NCI-H2081 treated with DMSO at 0.1 percent for 48 hours (cell line): ENCODE measurements around the gene CCN2.
"Not testable (repeated sequence)": the region's sequence is repeated elsewhere in the genome, so short reads cannot be mapped to it uniquely, and the experiment has no call there.

Experiments
- DNase-seq: peaks from one replicate; lab custom pipeline; 2025; lab: John Stamatoyannopoulos, UW

CCN2 gene

GRCh38 chr6:131909408-131910218 is 41.6 kb downstream of the CCN2 start:
- DNase-seq, result no peak

- DNase-seq, result not testable (repeated sequence)
Measured at GRCh38 chr6:131908787-131909186, 42.4 kb downstream of the CCN2 start.

- not testable (repeated sequence) for DNase-seq
Measured at GRCh38 chr6:131903734-131904133, 47.4 kb downstream of the CCN2 start.

- not testable (repeated sequence) for DNase-seq
Measured at GRCh38 chr6:131901326-131901873, 49.8 kb downstream of the CCN2 start.

GRCh38 chr6:131900231-131900630 is 50.9 kb downstream of the CCN2 start:
- DNase-seq, result no peak

GRCh38 chr6:131898718-131899117 is 52.5 kb downstream of the CCN2 start:
- no peak for DNase-seq
